Motor neuron (in vitro differentiated cells): ENCODE measurements around the gene IARS2. TPM values are rescaled to one million over a fixed set of nuclear protein-coding genes. Genes with fewer than 3 reads are reported as not detected.
"Not testable (repeated sequence)": the region's sequence is repeated elsewhere in the genome, so short reads cannot be mapped to it uniquely, and the experiment has no call there.

Experiments
- ATAC-seq, 8 experiments: fragments of 200-7000 bp; cut with Tn5 transposase; replicated peaks in 6 of 8; 2 replicates each; pipeline ENCODE4 v1.8.0; 2021; ENCODE audit warnings: mild to moderate bottlenecking in 8 of 8, moderate library complexity in 8 of 8
- H3K27ac ChIP-seq, 2 donors: fragments of 250-450 bp; sonication (Bioruptor Pico); 2 replicates each; pipeline ENCODE4 v1.9.0; 2021; ENCODE audit warnings: antibody characterized with exemption in 2 of 2, mild to moderate bottlenecking in 2 of 2, moderate library complexity in 1 of 2
- H3K4me1 ChIP-seq, 2 donors: fragments of 250-450 bp; sonication (Bioruptor Pico); replicated peaks in 1 of 2; 2 replicates each; pipeline ENCODE4 v1.6.1; 2021; ENCODE audit warnings: antibody characterized with exemption in 2 of 2, mild to moderate bottlenecking in 2 of 2, moderate library complexity in 1 of 2
- H3K4me3 ChIP-seq, 5 donors: fragments of 250-450 bp; sonication (Bioruptor Pico); 2 replicates each; pipeline ENCODE4 v1.9.0; 2021; ENCODE audit warnings: antibody characterized with exemption in 5 of 5, mild to moderate bottlenecking in 5 of 5, moderate library complexity in 4 of 5
- WGBS, 10 experiments: fragments of 450-650 bp; shearing (Covaris generic); methylation state at CpG; one replicate each; pipeline ENCODE4 v1.0.0; 2022; 5-methylcytosine and 5-hydroxymethylcytosine counted together
- in situ Hi-C, 9 experiments: fragments of 400-800 bp; cut with MboI; loops; one replicate each; pipeline ENCODE4 v1.15.0; 2021; ENCODE audit warnings: low sequenced_read_pairs in 9 of 9, low pct_unique_long_range_greater_than_20kb in 2 of 9; ENCODE audit not compliant: unreplicated experiment in 9 of 9
- total RNA-seq, 8 experiments: library from RNA; unstranded; fragments of 300-600 nt; gene quantifications; 2 replicates each; pipeline versions ENCODE4 v1.2.3 to v1.2.4, GENCODE V29; 2022

Gene IARS2
- total RNA-seq, 8 experiments from 2014 or later, result 37.6 to 80.0 (median 48.1) TPM

GRCh38 chr1:220158530-220158929, 64.6 kb downstream of the IARS2 start:
- WGBS, 10 experiments, result 91 to 100% (median 100%) methylated on average over 1 to 7 of the region's 7 CpGs; no CpG with 5 or more reads in 4 of the 10 experiments

GRCh38 chr1:220159041-220159440, 65.1 kb downstream of the IARS2 start:
- in situ Hi-C loops, result no loop called here
- Histone ChIP-seq H3K27ac (no peak overlapping the region), H3K4me3 (no peak overlapping the region), H3K4me1 (no peaks in the 10 kb centered on the region)
- 89 to 100% (median 94%) methylated on average over 1 to 3 of the region's 3 CpGs; no CpG with 5 or more reads in 1 of the 10 experiments for WGBS, 10 experiments
- no peak for ATAC-seq

More at GRCh38 chr1:220158530-220158929, 64.6 kb downstream of the IARS2 start:
- H3K4me3 ChIP-seq, in situ Hi-C loops, H3K27ac ChIP-seq, H3K4me1 ChIP-seq, ATAC-seq: not testable (repeated sequence)

- ATAC-seq, result no peak
- H3K27ac ChIP-seq, result no peak overlapping the region
- no peak overlapping the region for H3K4me3 ChIP-seq
- in situ Hi-C loops, result no loop called here
- no peaks in the 10 kb centered on the region for H3K4me1 ChIP-seq
- 89 to 100% (median 100%) methylated on average over 1 of the region's 1 CpG; no CpG with 5 or more reads in 3 of the 10 experiments for WGBS, 10 experiments
Measured at GRCh38 chr1:220160027-220160426, 66.1 kb downstream of the IARS2 start.

- no peak overlapping the region for H3K4me3 ChIP-seq
- no peak overlapping the region for H3K27ac ChIP-seq
- ATAC-seq, result no peak
- in situ Hi-C loops, result no loop called here
- 79 to 100% (median 88%) methylated on average over 1 of the region's 1 CpG; no CpG with 5 or more reads in 3 of the 10 experiments for WGBS, 10 experiments
- no peaks in the 10 kb centered on the region for H3K4me1 ChIP-seq
Measured at GRCh38 chr1:220164116-220164515, 70.2 kb downstream of the IARS2 start.

GRCh38 chr1:220164517-220164916, 70.6 kb downstream of the IARS2 start:
- in situ Hi-C loops, result no loop called here
- Histone ChIP-seq H3K4me1 (no peaks in the 10 kb centered on the region), H3K4me3 (no peak overlapping the region), H3K27ac (no peak overlapping the region)
- no peak for ATAC-seq
- 0 to 100% (median 75%) methylated on average over 2 of the region's 2 CpGs; no CpG with 5 or more reads in 1 of the 10 experiments for WGBS, 10 experiments

- WGBS, 10 experiments, result 85 to 100% (median 92%) methylated on average over 1 to 4 of the region's 4 CpGs
- ATAC-seq, result no peak
- Histone ChIP-seq H3K27ac (no peak overlapping the region), H3K4me1 (no peaks in the 10 kb centered on the region), H3K4me3 (no peak overlapping the region)
- in situ Hi-C loops, result no loop called here
Measured at GRCh38 chr1:220166853-220167252, 72.9 kb downstream of the IARS2 start.

- ATAC-seq, in situ Hi-C loops: not testable (repeated sequence)
- 80 to 100% (median 100%) methylated on average over 1 to 4 of the region's 4 CpGs; no CpG with 5 or more reads in 1 of the 10 experiments for WGBS, 10 experiments
Measured at GRCh38 chr1:220169887-220170286, 76.0 kb downstream of the IARS2 start.

GRCh38 chr1:220170836-220171526, 77.0 kb downstream of the IARS2 start:
- Histone ChIP-seq H3K4me1 (no peaks in the 10 kb centered on the region), H3K4me3 (no peak overlapping the region), H3K27ac (no peak overlapping the region)
- in situ Hi-C loops, result no loop called here
- WGBS, 10 experiments, result 82 to 100% (median 100%) methylated on average over 1 of the region's 1 CpG; no CpG with 5 or more reads in 3 of the 10 experiments
- no peak for ATAC-seq

More at GRCh38 chr1:220169887-220170286, 76.0 kb downstream of the IARS2 start:
- not testable (repeated sequence) for H3K27ac ChIP-seq, H3K4me3 ChIP-seq, H3K4me1 ChIP-seq

GRCh38 chr1:220176540-220176939, 82.6 kb downstream of the IARS2 start:
- in situ Hi-C loops, result no loop called here
- no peak overlapping the region for H3K27ac ChIP-seq
- 100% methylated on average over 1 of the region's 1 CpG; no CpG with 5 or more reads in 5 of the 10 experiments for WGBS, 10 experiments
- no peaks in the 10 kb centered on the region for H3K4me1 ChIP-seq
- H3K4me3 ChIP-seq, result no peak overlapping the region
- ATAC-seq, result no peak

- in situ Hi-C loops, result no loop called here
- no peak overlapping the region for H3K27ac ChIP-seq
- 80 to 100% (median 100%) methylated on average over 1 of the region's 1 CpG; no CpG with 5 or more reads in 1 of the 10 experiments for WGBS, 10 experiments
- ATAC-seq, result no peak
- H3K4me1 ChIP-seq, result no peaks in the 10 kb centered on the region
- no peak overlapping the region for H3K4me3 ChIP-seq
Measured at GRCh38 chr1:220182111-220182510, 88.2 kb downstream of the IARS2 start.

GRCh38 chr1:220182656-220183055, 88.7 kb downstream of the IARS2 start:
- WGBS, 10 experiments, result 55 to 100% (median 95%) methylated on average over 1 to 2 of the region's 2 CpGs
- in situ Hi-C loops, result no loop called here

GRCh38 chr1:220184506-220184905, 90.6 kb downstream of the IARS2 start:
- ATAC-seq, result peak in 1 of 8 experiments; percentile 30
- no peak overlapping the region for H3K4me3 ChIP-seq
- no peak overlapping the region for H3K27ac ChIP-seq
- H3K4me1 ChIP-seq, result no peaks in the 10 kb centered on the region
- 10 to 100% (median 91%) methylated on average over 1 of the region's 1 CpG; no CpG with 5 or more reads in 3 of the 10 experiments for WGBS, 10 experiments
- in situ Hi-C loops, result no loop called here

More at GRCh38 chr1:220182656-220183055, 88.7 kb downstream of the IARS2 start:
- Histone ChIP-seq H3K27ac (no peak overlapping the region), H3K4me3 (no peak overlapping the region), H3K4me1 (no peaks in the 10 kb centered on the region)
- no peak for ATAC-seq

- H3K27ac ChIP-seq, result no peak overlapping the region
- no peaks in the 10 kb centered on the region for H3K4me1 ChIP-seq
- in situ Hi-C loops, result no loop called here
- H3K4me3 ChIP-seq, result no peak overlapping the region
- no peak for ATAC-seq
- 69 to 100% (median 89%) methylated on average over 1 to 2 of the region's 2 CpGs for WGBS, 10 experiments
Measured at GRCh38 chr1:220186752-220187151, 92.8 kb downstream of the IARS2 start.

GRCh38 chr1:220188538-220188937, 94.6 kb downstream of the IARS2 start:
- no peaks in the 10 kb centered on the region for H3K4me1 ChIP-seq
- 0 to 100% (median 88%) methylated on average over 1 to 2 of the region's 2 CpGs; no CpG with 5 or more reads in 1 of the 10 experiments for WGBS, 10 experiments
- H3K4me3 ChIP-seq, result no peak overlapping the region
- peak in 3 of 8 experiments; percentile 36 to 57 (median 48) for ATAC-seq
- H3K27ac ChIP-seq, result no peak overlapping the region
- in situ Hi-C loops, result no loop called here
